Inferior parietal cortex (tissue), 1 donor: ENCODE measurements around the gene SYCN.

ENCODE experiments used
- DNase-seq: peaks from one replicate; pipeline ENCODE4 v3.0.0-alpha.2; 2016; ENCODE audit errors: extremely low spot score

Gene SYCN

DNA sequence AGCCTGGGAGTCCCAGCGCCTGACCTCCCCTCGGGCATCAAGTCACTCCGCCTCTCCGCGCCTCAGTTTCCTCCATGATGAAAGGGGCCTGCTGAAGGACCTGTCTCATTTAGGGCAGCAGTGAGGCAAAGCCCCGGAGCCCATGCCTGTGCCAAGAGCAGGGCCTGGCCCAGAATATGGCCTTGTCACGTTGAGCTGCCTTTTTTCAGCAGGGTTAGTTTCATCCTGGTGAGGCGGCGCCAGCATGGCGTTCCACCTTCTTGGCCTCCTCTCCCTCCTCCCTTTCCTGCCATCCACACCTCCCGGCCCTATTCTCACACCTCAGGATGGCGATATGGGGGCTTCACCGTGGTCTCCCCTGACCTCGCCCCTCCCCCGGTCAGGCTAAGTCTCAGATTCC is 48.3 kb downstream of the SYCN start:
- no peak for DNase-seq

DNA sequence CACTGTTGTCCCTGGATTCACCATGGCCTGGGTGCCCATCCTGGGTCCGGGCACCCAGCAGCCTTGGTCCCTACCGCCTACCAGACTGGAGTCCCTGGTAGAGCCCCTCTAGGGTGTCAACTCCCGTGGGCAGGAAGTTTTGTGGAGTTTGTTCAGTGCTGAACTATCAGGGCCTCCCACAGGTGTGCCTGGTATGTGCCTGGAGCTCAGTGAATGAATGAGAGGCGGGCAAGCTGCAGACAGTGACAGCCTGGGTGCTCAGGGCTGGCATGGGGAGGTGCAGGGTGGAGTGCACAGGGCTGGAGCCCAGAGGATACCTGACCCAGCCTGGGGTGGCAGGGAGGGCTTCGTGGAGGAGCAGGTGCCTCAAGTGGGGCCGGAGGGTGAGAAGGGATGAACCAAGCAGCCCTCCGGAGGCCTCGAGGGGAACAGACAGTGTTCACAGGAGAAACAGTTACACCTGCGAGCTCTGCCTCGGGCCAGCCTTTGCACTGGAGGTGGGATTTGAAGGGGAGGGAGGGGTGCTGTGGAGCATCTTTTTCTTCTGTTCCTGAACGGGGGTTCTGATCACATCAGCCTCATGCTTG is 48.9 kb downstream of the SYCN start:
- no peak for DNase-seq

GRCh38 chr19:39154629-39155100 is 49.4 kb downstream of the SYCN start:
- DNase-seq = no peak

DNA sequence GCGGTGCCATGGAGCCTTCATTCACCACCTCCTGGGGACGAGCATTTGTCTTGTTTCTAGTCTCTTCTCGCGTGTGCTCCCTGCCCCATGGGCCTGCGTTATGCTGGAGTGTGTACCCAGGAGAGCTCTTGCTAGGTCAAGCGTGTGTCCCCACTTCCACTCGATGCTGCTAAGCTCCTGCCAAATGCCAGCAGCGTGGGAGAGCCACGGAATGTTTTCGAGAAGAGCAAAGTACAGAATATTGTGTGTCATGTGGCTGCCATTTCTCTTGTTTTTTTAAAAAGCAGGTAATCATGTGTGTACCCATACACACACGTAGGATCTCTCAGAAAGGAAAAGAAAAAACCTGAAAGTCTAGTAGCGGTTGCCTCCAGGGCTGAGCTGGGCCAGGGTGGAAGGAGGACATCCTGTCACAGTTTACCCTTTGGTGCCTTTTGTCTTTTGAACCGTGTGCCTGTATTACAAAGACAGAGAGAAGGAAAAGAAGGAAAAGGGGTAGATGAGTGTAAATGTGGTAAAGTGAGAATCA is 49.9 kb downstream of the SYCN start:
- DNase-seq = no peak
